Caco-2 (cell line): ENCODE results near the gene CLEC18B. TPM values are rescaled to one million over a fixed set of nuclear protein-coding genes. Genes with fewer than 3 reads are reported as not detected.
"Not testable (repeated sequence)": the region's sequence is repeated elsewhere in the genome, so short reads cannot be mapped to it uniquely, and the experiment has no call there.

Experiments used
- BruUV-seq: library from RNA; stranded (reverse); fragments of 400-500 nt; replicated peaks from 2 replicates; lab custom pipeline; 2021; lab: Mats Ljungman, UMichigan
- CTCF ChIA-PET: fragments of 300-600 bp; sonication (Branson Sonifier 250); formaldehyde crosslinking; loops from one replicate; lab custom pipeline; 2022; ENCODE audit warnings: antibody characterized with exemption; lab: Charles Lee
- POLR2A ChIA-PET: fragments of 300-600 bp; sonication (Branson Sonifier 250); formaldehyde crosslinking; loops from one replicate; lab custom pipeline; 2022; ENCODE audit warnings: antibody characterized with exemption; lab: Charles Lee
- DNase-seq, 2 experiments: peaks; one replicate each; pipeline versions ENCODE4 v3.0.0 to v3.0.0-alpha.2; 2020 to 2022
- H3K27me3 ChIP-seq: replicated peaks from 2 replicates; pipeline ENCODE4 v1.6.0; 2011; ENCODE audit warnings: low read length; ENCODE audit not compliant: control insufficient read depth, insufficient read depth
- H3K36me3 ChIP-seq: 2 replicates; pipeline ENCODE4 v1.5.1; 2011; ENCODE audit warnings: low read length; ENCODE audit not compliant: control insufficient read depth, insufficient read depth
- H3K4me1 ChIP-seq: fragments of 250-450 bp; sonication (Bioruptor Pico); 2 replicates; pipeline ENCODE4 v1.5.1; 2020; ENCODE audit warnings: mild to moderate bottlenecking
- H3K4me3 ChIP-seq: 2 replicates; pipeline ENCODE4 v1.5.1; 2011; ENCODE audit warnings: low read depth, mild to moderate bottlenecking, control low read depth, low read length
- H3K9me3 ChIP-seq: fragments of 250-450 bp; sonication (Bioruptor Pico); 2 replicates; pipeline ENCODE4 v1.5.1; 2020; ENCODE audit warnings: mild to moderate bottlenecking, moderate library complexity
- H3K27ac Mint-ChIP-seq: one replicate; pipeline ENCODE4 v1.8.0; 2022; ENCODE audit warnings: mixed read lengths; ENCODE audit not compliant: unreplicated experiment
- H3K27me3 Mint-ChIP-seq: one replicate; pipeline ENCODE4 v1.8.0; 2022; ENCODE audit warnings: mixed read lengths; ENCODE audit not compliant: insufficient read depth, unreplicated experiment
- H3K36me3 Mint-ChIP-seq: one replicate; pipeline ENCODE4 v1.8.0; 2022; ENCODE audit warnings: mild to moderate bottlenecking, mixed read lengths; ENCODE audit not compliant: insufficient read depth, unreplicated experiment
- H3K4me1 Mint-ChIP-seq: one replicate; pipeline ENCODE4 v1.8.0; 2022; ENCODE audit warnings: low read depth, mixed read lengths; ENCODE audit not compliant: unreplicated experiment
- H3K4me3 Mint-ChIP-seq: one replicate; pipeline ENCODE4 v1.8.0; 2022; ENCODE audit warnings: mild to moderate bottlenecking, moderate library complexity, mixed read lengths; ENCODE audit not compliant: unreplicated experiment
- H3K9me3 Mint-ChIP-seq: one replicate; pipeline ENCODE4 v1.8.0; 2022; ENCODE audit warnings: mixed read lengths; ENCODE audit not compliant: unreplicated experiment
- intact Hi-C: fragments of 100-400 bp; cut with micrococcal nuclease; formaldehyde crosslinking; loops from one replicate; pipeline ENCODE4 v1.10.0; 2022; ENCODE audit not compliant: unreplicated experiment
- total RNA-seq: library from RNA; stranded (reverse); gene quantifications from 2 replicates; pipeline ENCODE4 v1.2.3, GENCODE V29; 2022

Gene CLEC18B
- total RNA-seq, 1 experiment from 2014 or later, result 0.36 TPM

DNA sequence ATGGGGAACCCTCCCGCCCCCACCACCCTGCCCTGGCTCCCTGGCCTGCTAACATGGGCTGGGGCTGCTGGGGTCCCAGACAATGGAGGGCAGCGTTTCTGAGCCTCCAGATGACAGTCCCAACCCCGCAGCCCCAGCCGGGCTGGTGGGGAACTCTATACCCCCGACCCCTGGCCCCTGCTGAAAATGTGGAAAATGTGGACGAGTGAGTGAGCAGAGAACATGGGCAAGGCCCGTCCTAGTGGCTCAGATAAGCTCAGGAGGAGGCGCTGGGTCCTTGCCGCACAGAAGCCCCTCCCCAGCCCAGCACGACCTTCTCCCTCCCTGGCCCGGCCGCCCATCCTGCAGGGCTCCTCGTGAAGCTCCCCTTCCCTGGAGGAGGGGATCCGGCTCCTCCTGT is 1.5 kb downstream of the CLEC18B start:
- H3K4me3 ChIP-seq, DNase-seq, POLR2A ChIA-PET, H3K27ac Mint-ChIP-seq, CTCF ChIA-PET, BruUV-seq, H3K9me3 Mint-ChIP-seq, H3K4me1 ChIP-seq, H3K27me3 Mint-ChIP-seq, H3K4me3 Mint-ChIP-seq, H3K36me3 ChIP-seq, H3K4me1 Mint-ChIP-seq, H3K36me3 Mint-ChIP-seq, H3K27me3 ChIP-seq, intact Hi-C loops, H3K9me3 ChIP-seq: not testable (repeated sequence)

DNA sequence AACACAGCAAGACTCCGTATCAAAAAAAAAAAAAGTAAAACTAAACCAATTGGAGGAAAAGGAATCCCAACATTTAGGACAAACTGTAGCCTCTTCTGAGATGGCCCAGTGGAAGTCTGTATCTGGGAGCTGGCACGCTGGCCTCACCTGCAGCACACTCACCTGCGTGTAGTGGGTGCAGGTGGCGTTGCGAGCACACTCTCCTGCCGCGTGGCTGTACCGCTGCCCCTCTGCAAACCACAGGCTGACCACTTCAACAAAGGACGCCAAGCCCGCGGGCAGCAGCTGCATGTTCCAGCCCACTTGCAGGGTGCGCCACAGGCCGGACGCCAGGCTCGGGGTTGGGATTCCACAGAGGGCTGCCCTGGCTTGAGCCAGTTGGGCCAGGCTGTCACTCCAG is 3.4 kb downstream of the CLEC18B start:
- CTCF ChIA-PET, DNase-seq, H3K36me3 ChIP-seq, H3K4me3 Mint-ChIP-seq, intact Hi-C loops, H3K36me3 Mint-ChIP-seq, H3K27me3 ChIP-seq, BruUV-seq, H3K4me1 ChIP-seq, POLR2A ChIA-PET, H3K4me3 ChIP-seq, H3K9me3 Mint-ChIP-seq, H3K27ac Mint-ChIP-seq, H3K27me3 Mint-ChIP-seq, H3K4me1 Mint-ChIP-seq, H3K9me3 ChIP-seq: not testable (repeated sequence)

DNA sequence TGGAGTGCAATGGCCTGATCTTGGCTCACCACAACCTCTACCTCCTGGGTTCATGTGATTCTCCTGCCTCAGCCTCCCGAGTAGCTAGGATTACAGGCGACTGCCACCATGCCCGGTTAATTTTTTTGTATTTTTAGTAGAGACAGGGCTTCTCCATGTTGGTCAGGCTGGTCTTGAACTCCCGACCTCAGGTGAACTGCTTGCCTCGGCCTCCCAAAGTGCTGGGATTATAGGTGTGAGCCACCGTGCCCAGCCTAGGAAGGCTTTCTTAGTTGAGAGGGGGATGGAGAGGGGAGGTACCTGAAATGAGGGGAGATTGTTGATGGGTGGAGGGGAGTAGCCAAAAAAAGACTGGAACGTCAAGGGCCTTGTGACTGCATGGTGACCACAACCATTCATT is 7.4 kb downstream of the CLEC18B start:
- H3K36me3 ChIP-seq, POLR2A ChIA-PET, BruUV-seq, H3K27ac Mint-ChIP-seq, DNase-seq, intact Hi-C loops, H3K9me3 Mint-ChIP-seq, CTCF ChIA-PET, H3K4me1 Mint-ChIP-seq, H3K4me1 ChIP-seq, H3K27me3 Mint-ChIP-seq, H3K27me3 ChIP-seq, H3K4me3 Mint-ChIP-seq, H3K4me3 ChIP-seq, H3K9me3 ChIP-seq, H3K36me3 Mint-ChIP-seq: not testable (repeated sequence)

DNA sequence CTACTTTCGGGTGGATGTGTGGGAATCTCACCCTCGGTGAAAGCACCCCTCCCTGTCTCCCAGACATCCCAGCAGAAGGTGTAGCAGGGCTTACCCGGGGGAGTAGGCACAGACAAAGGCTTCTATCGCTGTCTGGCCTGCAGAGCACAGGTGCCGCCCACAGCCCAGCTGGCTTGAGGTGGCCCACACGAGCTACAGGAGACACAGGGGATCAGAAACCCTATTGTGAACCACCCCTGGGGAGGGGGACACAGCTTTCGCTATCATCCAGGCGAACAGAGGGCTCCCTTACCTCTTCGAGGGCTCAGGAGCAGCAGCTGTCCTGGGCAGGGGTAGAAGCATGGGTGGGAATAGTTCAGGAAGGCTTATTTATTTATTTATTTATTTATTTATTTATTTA is 7.8 kb downstream of the CLEC18B start:
- H3K4me3 ChIP-seq, H3K4me3 Mint-ChIP-seq, BruUV-seq, H3K4me1 ChIP-seq, H3K36me3 Mint-ChIP-seq, H3K9me3 Mint-ChIP-seq, H3K27me3 Mint-ChIP-seq, CTCF ChIA-PET, H3K27ac Mint-ChIP-seq, DNase-seq, H3K9me3 ChIP-seq, H3K36me3 ChIP-seq, H3K27me3 ChIP-seq, intact Hi-C loops, POLR2A ChIA-PET, H3K4me1 Mint-ChIP-seq: not testable (repeated sequence)

DNA sequence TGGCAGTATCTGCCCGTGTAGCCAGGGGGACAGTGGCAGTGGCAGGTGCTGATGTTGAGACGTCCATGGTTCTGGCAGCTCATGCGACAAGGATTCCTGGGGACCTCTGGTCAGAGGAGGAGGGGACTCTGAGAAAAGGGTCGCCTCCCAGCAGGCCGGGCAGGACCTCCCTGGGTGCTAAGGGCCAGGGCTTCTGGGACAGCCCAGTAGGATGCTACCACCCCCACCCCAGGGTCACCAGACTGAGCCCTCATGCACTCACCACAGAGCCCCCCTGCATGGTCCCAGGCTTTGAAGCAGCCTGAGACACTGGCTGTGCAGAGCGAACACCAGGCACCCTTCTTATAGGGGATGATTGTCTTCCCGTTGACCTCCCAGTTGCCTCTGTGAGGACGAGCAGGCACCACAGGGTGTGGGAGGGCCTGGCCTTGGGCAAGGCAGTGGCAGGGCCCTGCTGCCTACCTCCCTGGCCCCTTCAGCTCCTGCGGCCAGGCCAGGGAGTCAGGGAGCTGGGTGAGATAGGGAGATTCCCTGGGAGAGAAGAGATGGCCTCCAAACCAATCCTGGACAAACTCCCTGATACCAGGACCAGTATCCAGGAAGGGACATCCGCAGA is 8.4 kb downstream of the CLEC18B start:
- DNase-seq, H3K36me3 Mint-ChIP-seq, H3K27ac Mint-ChIP-seq, CTCF ChIA-PET, intact Hi-C loops, POLR2A ChIA-PET, H3K4me1 Mint-ChIP-seq, H3K4me3 Mint-ChIP-seq, H3K4me3 ChIP-seq, H3K9me3 ChIP-seq, H3K27me3 Mint-ChIP-seq, H3K9me3 Mint-ChIP-seq, H3K4me1 ChIP-seq, BruUV-seq, H3K27me3 ChIP-seq, H3K36me3 ChIP-seq: not testable (repeated sequence)

DNA sequence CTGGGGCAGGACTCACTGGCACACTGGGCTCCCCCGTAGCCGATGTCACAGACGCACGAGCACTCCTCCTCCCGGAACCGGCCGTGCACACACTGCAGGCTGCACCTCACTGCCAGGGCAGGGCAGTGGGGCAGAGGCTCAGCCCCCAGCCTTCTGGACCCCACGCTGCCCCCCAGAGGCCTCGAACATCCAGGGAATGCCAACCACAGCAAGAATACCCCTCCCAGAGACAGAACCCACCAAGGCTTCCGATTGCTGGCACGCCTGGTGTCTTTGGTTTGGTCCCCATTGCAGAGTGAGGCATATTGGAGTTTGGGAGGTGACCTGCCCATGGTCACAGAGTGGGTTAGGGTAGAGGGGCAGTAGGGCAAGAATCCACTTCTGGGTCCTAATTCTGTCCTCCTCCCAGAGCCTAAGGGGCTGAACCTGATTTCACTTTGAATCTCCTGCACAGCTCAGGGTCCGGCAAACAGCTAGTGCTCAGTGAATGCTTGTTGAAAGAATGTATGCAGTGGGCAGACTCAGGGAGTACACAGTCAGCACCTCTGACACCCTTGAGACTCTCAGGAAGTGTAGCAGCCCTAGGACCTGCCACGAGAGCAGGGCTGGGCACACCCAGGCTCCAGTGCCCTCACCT is 9.0 kb downstream of the CLEC18B start:
- H3K4me3 ChIP-seq, CTCF ChIA-PET, H3K36me3 ChIP-seq, H3K36me3 Mint-ChIP-seq, DNase-seq, H3K4me1 Mint-ChIP-seq, H3K4me1 ChIP-seq, POLR2A ChIA-PET, H3K9me3 Mint-ChIP-seq, H3K27me3 Mint-ChIP-seq, H3K27ac Mint-ChIP-seq, H3K9me3 ChIP-seq, BruUV-seq, intact Hi-C loops, H3K4me3 Mint-ChIP-seq, H3K27me3 ChIP-seq: not testable (repeated sequence)

DNA sequence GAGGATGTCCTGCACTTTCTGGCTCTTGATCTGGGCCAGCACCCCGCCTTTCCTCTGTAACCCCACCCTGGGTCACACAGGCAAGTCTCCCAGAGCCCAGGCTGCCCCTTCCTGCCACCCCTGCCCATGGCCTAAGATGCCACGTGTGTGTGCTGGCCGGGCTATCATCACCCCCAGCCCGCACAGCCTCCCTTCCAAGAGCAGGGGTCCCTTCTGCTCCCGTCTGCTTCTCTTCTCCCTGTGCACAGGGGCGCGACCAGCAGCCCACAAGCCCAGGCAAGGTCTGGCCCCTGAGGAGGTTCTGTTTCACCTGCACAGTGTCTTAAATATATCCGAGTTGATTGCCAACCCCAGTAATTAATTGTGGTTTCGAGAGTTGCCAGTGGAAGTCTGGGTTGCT is 10.3 kb downstream of the CLEC18B start:
- DNase-seq, POLR2A ChIA-PET, BruUV-seq: not testable (repeated sequence)

More for the DNA sequence above, 10.3 kb downstream of the CLEC18B start:
- H3K4me1 ChIP-seq, H3K9me3 ChIP-seq, H3K27me3 Mint-ChIP-seq, H3K36me3 Mint-ChIP-seq, H3K4me1 Mint-ChIP-seq, H3K27me3 ChIP-seq, H3K4me3 Mint-ChIP-seq, H3K36me3 ChIP-seq, intact Hi-C loops, H3K27ac Mint-ChIP-seq, H3K9me3 Mint-ChIP-seq, H3K4me3 ChIP-seq, CTCF ChIA-PET: not testable (repeated sequence)
